ENCODE results near the gene SLC45A2.

SLC45A2 gene

DNA sequence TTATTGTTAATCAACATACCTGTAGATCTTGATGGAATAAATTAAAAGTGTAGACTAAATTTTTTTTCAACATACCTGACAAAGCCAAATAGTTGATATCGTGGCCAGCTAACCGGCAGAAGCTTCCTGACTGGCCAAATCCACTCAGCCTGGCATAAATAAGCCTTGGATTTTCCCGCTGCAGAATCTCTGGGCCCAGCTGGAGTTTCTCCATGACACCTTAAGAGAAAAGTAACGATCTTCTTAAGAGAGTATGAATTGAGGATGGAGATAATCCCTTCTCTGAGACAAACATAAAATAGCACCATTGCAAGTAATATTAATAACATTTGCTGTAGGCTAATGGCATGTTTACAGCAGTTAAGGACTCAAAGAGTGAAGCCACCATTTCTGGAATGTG lies 21.2 kb upstream of the SLC45A2 start:
- Histone ChIP-seq H3K9ac (ENCODE audit: low read depth, low read length) (no peak overlapping the region), H3K27me3 (ENCODE audit: control insufficient read depth, insufficient read depth, low read length) (no peaks in the 10 kb centered on the region), H3K4me1 (ENCODE audit: control insufficient read depth, insufficient read depth, low read length) (peaks cover 5% of the 10 kb centered on the region), H3K9me3 (ENCODE audit: control insufficient read depth, insufficient read depth, low read length) (no peaks in the 10 kb centered on the region), H3K4me3 (ENCODE audit: low read depth, low read length) (no peak overlapping the region), H3K36me3 (ENCODE audit: control insufficient read depth, insufficient read depth, low read length) (no peaks in the 10 kb centered on the region)

DNA sequence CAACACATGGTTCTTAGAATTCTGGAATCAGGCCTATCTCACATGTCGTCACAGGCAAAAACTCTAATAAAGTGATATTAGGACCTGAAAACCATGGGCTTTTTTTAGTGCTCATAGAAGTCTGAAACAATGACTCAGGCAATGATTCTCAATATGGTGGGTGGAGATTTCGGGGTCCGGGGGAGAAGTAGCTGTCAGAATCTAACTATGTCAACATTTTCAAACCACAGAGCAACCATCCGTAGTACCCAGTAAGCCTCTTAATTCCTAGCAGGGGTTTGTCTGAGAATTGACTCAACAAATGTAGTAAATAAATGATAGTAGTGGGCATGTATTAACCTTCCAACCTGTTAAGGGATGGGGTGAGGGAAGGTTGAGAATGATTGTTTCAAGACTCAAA lies 20.7 kb upstream of the SLC45A2 start:
- H3K36me3 ChIP-seq (ENCODE audit: control insufficient read depth, insufficient read depth, low read length), result no peaks in the 10 kb centered on the region
- H3K27me3 ChIP-seq (ENCODE audit: control insufficient read depth, insufficient read depth, low read length), result no peaks in the 10 kb centered on the region
- peaks cover 5% of the 10 kb centered on the region for H3K4me1 ChIP-seq (ENCODE audit: control insufficient read depth, insufficient read depth, low read length)

GRCh38 chr5:34003941-34004340 lies 19.4 kb upstream of the SLC45A2 start:
- Histone ChIP-seq H3K36me3 (ENCODE audit: control insufficient read depth, insufficient read depth, low read length) (no peaks in the 10 kb centered on the region), H3K4me1 (ENCODE audit: control insufficient read depth, insufficient read depth, low read length) (peaks cover 5% of the 10 kb centered on the region), H3K9me3 (ENCODE audit: control insufficient read depth, insufficient read depth, low read length) (no peaks in the 10 kb centered on the region), H3K27me3 (ENCODE audit: control insufficient read depth, insufficient read depth, low read length) (no peaks in the 10 kb centered on the region), H3K4me3 (ENCODE audit: low read depth, low read length) (no peak overlapping the region), H3K9ac (ENCODE audit: low read depth, low read length) (no peak overlapping the region)

More for the DNA sequence above, 20.7 kb upstream of the SLC45A2 start:
- Histone ChIP-seq H3K9ac (ENCODE audit: low read depth, low read length) (no peak overlapping the region), H3K9me3 (ENCODE audit: control insufficient read depth, insufficient read depth, low read length) (no peaks in the 10 kb centered on the region), H3K4me3 (ENCODE audit: low read depth, low read length) (no peak overlapping the region)

GRCh38 chr5:34002629-34003328 lies 18.3 kb upstream of the SLC45A2 start:
- Histone ChIP-seq H3K9me3 (ENCODE audit: control insufficient read depth, insufficient read depth, low read length) (no peaks in the 10 kb centered on the region), H3K4me1 (ENCODE audit: control insufficient read depth, insufficient read depth, low read length) (peaks cover 5% of the 10 kb centered on the region)

GRCh38 chr5:34001241-34001841 lies 16.8 kb upstream of the SLC45A2 start:
- Histone ChIP-seq H3K27me3 (ENCODE audit: control insufficient read depth, insufficient read depth, low read length) (no peaks in the 10 kb centered on the region), H3K9me3 (ENCODE audit: control insufficient read depth, insufficient read depth, low read length) (no peaks in the 10 kb centered on the region), H3K9ac (ENCODE audit: low read depth, low read length) (no peak overlapping the region), H3K4me1 (ENCODE audit: control insufficient read depth, insufficient read depth, low read length) (peaks cover 2% of the 10 kb centered on the region), H3K36me3 (ENCODE audit: control insufficient read depth, insufficient read depth, low read length) (no peaks in the 10 kb centered on the region), H3K4me3 (ENCODE audit: low read depth, low read length) (no peak overlapping the region)

More at GRCh38 chr5:34002629-34003328, 18.3 kb upstream of the SLC45A2 start:
- Histone ChIP-seq H3K4me3 (ENCODE audit: low read depth, low read length) (no peak overlapping the region), H3K9ac (ENCODE audit: low read depth, low read length) (no peak overlapping the region), H3K36me3 (ENCODE audit: control insufficient read depth, insufficient read depth, low read length) (no peaks in the 10 kb centered on the region), H3K27me3 (ENCODE audit: control insufficient read depth, insufficient read depth, low read length) (no peaks in the 10 kb centered on the region)

- H3K9ac ChIP-seq (ENCODE audit: low read depth, low read length), result no peak overlapping the region
- H3K4me3 ChIP-seq (ENCODE audit: low read depth, low read length), result no peak overlapping the region
- no peaks in the 10 kb centered on the region for H3K27me3 ChIP-seq (ENCODE audit: control insufficient read depth, insufficient read depth, low read length)
- no peaks in the 10 kb centered on the region for H3K9me3 ChIP-seq (ENCODE audit: control insufficient read depth, insufficient read depth, low read length)
- H3K4me1 ChIP-seq (ENCODE audit: control insufficient read depth, insufficient read depth, low read length), result peaks cover 2% of the 10 kb centered on the region
- no peaks in the 10 kb centered on the region for H3K36me3 ChIP-seq (ENCODE audit: control insufficient read depth, insufficient read depth, low read length)
Measured at GRCh38 chr5:33999978-34000377, 15.5 kb upstream of the SLC45A2 start.

GRCh38 chr5:33997331-33997983 lies 13.0 kb upstream of the SLC45A2 start:
- no peak overlapping the region for H3K9ac ChIP-seq (ENCODE audit: low read depth, low read length)
- H3K27me3 ChIP-seq (ENCODE audit: control insufficient read depth, insufficient read depth, low read length), result no peaks in the 10 kb centered on the region
- H3K4me3 ChIP-seq (ENCODE audit: low read depth, low read length), result no peak overlapping the region
- H3K36me3 ChIP-seq (ENCODE audit: control insufficient read depth, insufficient read depth, low read length), result no peaks in the 10 kb centered on the region
- no peaks in the 10 kb centered on the region for H3K9me3 ChIP-seq (ENCODE audit: control insufficient read depth, insufficient read depth, low read length)
- H3K4me1 ChIP-seq (ENCODE audit: control insufficient read depth, insufficient read depth, low read length), result peaks cover 2% of the 10 kb centered on the region

GRCh38 chr5:33995865-33996264 lies 11.4 kb upstream of the SLC45A2 start:
- no peaks in the 10 kb centered on the region for H3K27me3 ChIP-seq (ENCODE audit: control insufficient read depth, insufficient read depth, low read length)
- no peaks in the 10 kb centered on the region for H3K36me3 ChIP-seq (ENCODE audit: control insufficient read depth, insufficient read depth, low read length)
- H3K9ac ChIP-seq (ENCODE audit: low read depth, low read length), result no peak overlapping the region
- no peaks in the 10 kb centered on the region for H3K4me1 ChIP-seq (ENCODE audit: control insufficient read depth, insufficient read depth, low read length)
- no peak overlapping the region for H3K4me3 ChIP-seq (ENCODE audit: low read depth, low read length)
- H3K9me3 ChIP-seq (ENCODE audit: control insufficient read depth, insufficient read depth, low read length), result no peaks in the 10 kb centered on the region

DNA sequence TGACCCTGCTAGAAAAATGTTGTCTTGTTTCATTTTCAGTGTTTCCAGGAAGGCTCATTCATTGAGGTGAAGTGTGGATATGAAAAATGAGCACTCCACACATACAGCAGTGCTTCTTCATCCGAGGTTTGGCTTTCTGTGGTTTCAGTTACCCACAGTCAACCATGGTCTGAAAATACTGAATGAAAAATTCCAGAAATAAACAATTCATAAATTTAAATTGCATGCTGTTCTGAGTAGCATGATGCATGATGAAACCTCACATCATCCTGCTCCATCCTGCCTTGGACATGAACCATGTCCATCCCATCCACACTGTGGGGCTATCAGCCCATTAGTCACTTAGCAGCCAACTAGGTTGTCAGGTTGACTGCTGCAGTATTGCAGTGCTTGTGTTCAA lies 10.4 kb upstream of the SLC45A2 start:
- no peaks in the 10 kb centered on the region for H3K27me3 ChIP-seq (ENCODE audit: control insufficient read depth, insufficient read depth, low read length)
- no peaks in the 10 kb centered on the region for H3K4me1 ChIP-seq (ENCODE audit: control insufficient read depth, insufficient read depth, low read length)
- no peaks in the 10 kb centered on the region for H3K9me3 ChIP-seq (ENCODE audit: control insufficient read depth, insufficient read depth, low read length)
- no peaks in the 10 kb centered on the region for H3K36me3 ChIP-seq (ENCODE audit: control insufficient read depth, insufficient read depth, low read length)
- H3K9ac ChIP-seq (ENCODE audit: low read depth, low read length), result no peak overlapping the region
- H3K4me3 ChIP-seq (ENCODE audit: low read depth, low read length), result no peak overlapping the region

GRCh38 chr5:33992864-33993263 lies 8.4 kb upstream of the SLC45A2 start:
- Histone ChIP-seq H3K9ac (ENCODE audit: low read depth, low read length) (no peak overlapping the region), H3K4me1 (ENCODE audit: control insufficient read depth, insufficient read depth, low read length) (no peaks in the 10 kb centered on the region), H3K36me3 (ENCODE audit: control insufficient read depth, insufficient read depth, low read length) (no peaks in the 10 kb centered on the region), H3K27me3 (ENCODE audit: control insufficient read depth, insufficient read depth, low read length) (no peaks in the 10 kb centered on the region), H3K4me3 (ENCODE audit: low read depth, low read length) (no peak overlapping the region), H3K9me3 (ENCODE audit: control insufficient read depth, insufficient read depth, low read length) (no peaks in the 10 kb centered on the region)

DNA sequence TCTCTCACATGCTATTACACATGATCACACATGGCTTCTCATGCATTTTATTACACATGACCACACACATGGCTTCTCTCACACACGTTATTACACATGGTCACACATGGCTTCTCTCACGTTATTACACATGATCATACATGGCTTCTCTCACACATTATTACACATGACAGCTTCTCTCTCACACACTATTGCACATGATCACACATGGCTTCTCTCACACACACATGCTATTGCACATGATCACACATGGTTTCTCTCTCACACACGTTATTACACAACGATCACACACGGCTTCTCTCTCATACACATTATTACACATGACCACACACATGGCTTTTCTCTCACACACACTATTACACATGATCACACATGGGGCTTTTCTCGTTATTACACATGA lies 954 bp upstream of the SLC45A2 start:
- Histone ChIP-seq H3K9ac (ENCODE audit: low read depth, low read length) (no peak overlapping the region), H3K4me1 (ENCODE audit: control insufficient read depth, insufficient read depth, low read length) (no peaks in the 10 kb centered on the region), H3K27me3 (ENCODE audit: control insufficient read depth, insufficient read depth, low read length) (no peaks in the 10 kb centered on the region), H3K9me3 (ENCODE audit: control insufficient read depth, insufficient read depth, low read length) (no peaks in the 10 kb centered on the region), H3K36me3 (ENCODE audit: control insufficient read depth, insufficient read depth, low read length) (no peaks in the 10 kb centered on the region), H3K4me3 (ENCODE audit: low read depth, low read length) (no peak overlapping the region)

DNA sequence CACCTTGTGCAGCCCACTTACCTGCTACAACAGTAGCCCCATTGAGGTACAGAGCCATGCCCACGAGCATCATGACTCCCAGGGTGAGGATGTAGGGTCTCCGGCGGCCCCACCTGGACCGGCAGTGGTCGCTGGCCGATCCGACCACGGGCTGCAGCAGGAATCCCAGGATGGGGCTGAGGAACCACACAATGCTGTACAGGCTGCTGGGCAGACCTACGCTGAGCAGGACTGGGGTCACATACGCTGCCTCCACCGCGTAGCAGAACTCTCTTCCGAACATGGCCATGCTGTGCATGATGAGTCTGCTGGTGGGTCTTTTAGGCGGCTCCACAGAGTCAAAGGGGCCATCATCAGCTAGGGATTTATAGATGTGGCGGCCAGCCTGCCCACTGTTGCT lies 315 bp downstream of the SLC45A2 start:
- no peaks in the 10 kb centered on the region for H3K27me3 ChIP-seq (ENCODE audit: control insufficient read depth, insufficient read depth, low read length)
- no peaks in the 10 kb centered on the region for H3K4me1 ChIP-seq (ENCODE audit: control insufficient read depth, insufficient read depth, low read length)
- H3K9ac ChIP-seq (ENCODE audit: low read depth, low read length), result no peak overlapping the region
- H3K36me3 ChIP-seq (ENCODE audit: control insufficient read depth, insufficient read depth, low read length), result no peaks in the 10 kb centered on the region
- no peaks in the 10 kb centered on the region for H3K9me3 ChIP-seq (ENCODE audit: control insufficient read depth, insufficient read depth, low read length)
- H3K4me3 ChIP-seq (ENCODE audit: low read depth, low read length), result no peak overlapping the region

Measured in iPS-15b (cell line).